Colonic mucosa (tissue), 4 donors: Measurements from ENCODE around the gene ELP4. TPM values are rescaled to one million over a fixed set of nuclear protein-coding genes. Genes with fewer than 3 reads are reported as not detected.

Experiments used
- DNase-seq: peaks from one replicate; pipeline ENCODE4 v3.0.0-alpha.2; 2020
- H3K27ac ChIP-seq: fragments of 200-600 bp; one replicate; pipeline ENCODE4 v1.8.0; 2021
- H3K27me3 ChIP-seq: fragments of 200-600 bp; one replicate; pipeline ENCODE4 v1.8.0; 2021
- H3K36me3 ChIP-seq: fragments of 200-600 bp; one replicate; pipeline ENCODE4 v1.8.0; 2021
- H3K4me1 ChIP-seq: fragments of 200-600 bp; one replicate; pipeline ENCODE4 v1.8.0; 2021; ENCODE audit warnings: mild to moderate bottlenecking
- H3K4me3 ChIP-seq: fragments of 200-600 bp; one replicate; pipeline ENCODE4 v1.8.0; 2021
- H3K9ac ChIP-seq, 2 donors: one replicate each; pipeline ENCODE4 v1.7.0; 2013; ENCODE audit warnings: control low read depth in 2 of 2, low read depth in 2 of 2, low read length in 2 of 2
- H3K9me3 ChIP-seq: fragments of 200-600 bp; one replicate; pipeline ENCODE4 v1.8.0; 2021
- intact Hi-C: fragments of 100-400 bp; cut with DNase I; formaldehyde crosslinking; loops from one replicate; pipeline ENCODE4 v1.14.1; 2022
- total RNA-seq, 2 donors: library from RNA; stranded (reverse); fragmentation: NEBNext Ultra II Directional in 1 of 2; extraction: Animal tissue kit (Norgen Biotek cat#: 25700) in 1 of 2; gene quantifications; one replicate each; pipeline ENCODE4 v1.2.1, GENCODE V29; 2021
- TF ChIP-seq, protein P1 (sequence below): fragments of 200-600 bp; IDR thresholded peaks from one replicate; pipeline ENCODE4 v1.8.0; 2022; ENCODE audit warnings: antibody characterized with exemption, mild to moderate bottlenecking
- donor health status: healthy.
- donor health status: DM: no; HTN: no; CAD: no.
- donor health status: DM: no; HTN: no; CAD: no.

ELP4 gene
- total RNA-seq, 2 donors from 2014 or later = 17.0 to 22.8 TPM

DNA sequence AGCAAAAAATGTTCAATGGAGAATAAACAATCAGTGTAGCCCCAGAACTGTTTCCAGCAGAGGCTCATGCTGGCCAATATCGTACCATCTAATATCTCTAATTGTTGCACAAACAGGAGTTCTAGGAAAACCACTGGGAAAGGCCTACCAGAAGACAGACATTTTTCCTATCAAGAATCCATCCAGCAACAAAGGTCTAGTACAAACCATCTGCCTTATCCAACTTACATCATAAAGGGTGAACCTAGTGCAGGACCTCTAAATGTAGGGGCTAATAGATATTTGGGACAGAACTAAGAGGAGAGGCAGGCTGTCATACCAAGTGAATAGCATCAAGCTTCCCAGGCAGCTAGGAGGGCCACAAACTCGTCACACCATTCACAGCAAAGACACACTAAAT lies 282.9 kb downstream of the ELP4 start:
- H3K9me3 ChIP-seq = no peaks in the 10 kb centered on the region
- intact Hi-C loops = no loop called here
- H3K27me3 ChIP-seq = peaks cover 21% of the 10 kb centered on the region

DNA sequence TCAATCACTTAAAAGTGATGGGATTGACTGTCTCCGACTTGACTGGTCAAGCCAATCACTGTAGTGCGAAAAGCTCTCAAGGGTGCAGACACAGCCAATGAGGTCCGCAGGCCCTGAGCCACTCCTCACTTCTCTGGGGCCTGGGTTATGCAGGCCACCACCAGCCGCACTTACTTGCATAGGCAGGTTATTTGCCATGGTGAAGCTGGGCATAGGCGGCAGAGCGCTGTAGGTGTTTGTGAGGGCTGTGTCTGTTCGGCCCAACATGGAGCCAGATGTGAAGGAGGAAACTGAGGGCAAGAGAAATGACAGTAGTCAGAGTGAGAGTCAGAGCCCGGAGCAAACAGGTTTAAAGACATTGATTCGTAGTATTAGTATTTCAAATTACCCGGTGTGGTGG lies 283.7 kb downstream of the ELP4 start:
- TF ChIP-seq, protein P1, sequence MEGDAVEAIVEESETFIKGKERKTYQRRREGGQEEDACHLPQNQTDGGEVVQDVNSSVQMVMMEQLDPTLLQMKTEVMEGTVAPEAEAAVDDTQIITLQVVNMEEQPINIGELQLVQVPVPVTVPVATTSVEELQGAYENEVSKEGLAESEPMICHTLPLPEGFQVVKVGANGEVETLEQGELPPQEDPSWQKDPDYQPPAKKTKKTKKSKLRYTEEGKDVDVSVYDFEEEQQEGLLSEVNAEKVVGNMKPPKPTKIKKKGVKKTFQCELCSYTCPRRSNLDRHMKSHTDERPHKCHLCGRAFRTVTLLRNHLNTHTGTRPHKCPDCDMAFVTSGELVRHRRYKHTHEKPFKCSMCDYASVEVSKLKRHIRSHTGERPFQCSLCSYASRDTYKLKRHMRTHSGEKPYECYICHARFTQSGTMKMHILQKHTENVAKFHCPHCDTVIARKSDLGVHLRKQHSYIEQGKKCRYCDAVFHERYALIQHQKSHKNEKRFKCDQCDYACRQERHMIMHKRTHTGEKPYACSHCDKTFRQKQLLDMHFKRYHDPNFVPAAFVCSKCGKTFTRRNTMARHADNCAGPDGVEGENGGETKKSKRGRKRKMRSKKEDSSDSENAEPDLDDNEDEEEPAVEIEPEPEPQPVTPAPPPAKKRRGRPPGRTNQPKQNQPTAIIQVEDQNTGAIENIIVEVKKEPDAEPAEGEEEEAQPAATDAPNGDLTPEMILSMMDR = no peak
- intact Hi-C loops = no loop called here
- DNase-seq = no peak
- Histone ChIP-seq H3K9ac (no peak overlapping the region), H3K4me1 (no peaks in the 10 kb centered on the region), H3K4me3 (no peak overlapping the region), H3K27me3 (peaks cover 26% of the 10 kb centered on the region), H3K9me3 (no peaks in the 10 kb centered on the region), H3K27ac (no peak overlapping the region), H3K36me3 (no peaks in the 10 kb centered on the region)

More for the DNA sequence above, 282.9 kb downstream of the ELP4 start:
- no peak overlapping the region for H3K27ac ChIP-seq
- DNase-seq = no peak
- H3K4me3 ChIP-seq = no peak overlapping the region
- H3K36me3 ChIP-seq = no peaks in the 10 kb centered on the region
- TF ChIP-seq, protein P1 = no peak
- H3K9ac ChIP-seq = no peak overlapping the region
- no peaks in the 10 kb centered on the region for H3K4me1 ChIP-seq

DNA sequence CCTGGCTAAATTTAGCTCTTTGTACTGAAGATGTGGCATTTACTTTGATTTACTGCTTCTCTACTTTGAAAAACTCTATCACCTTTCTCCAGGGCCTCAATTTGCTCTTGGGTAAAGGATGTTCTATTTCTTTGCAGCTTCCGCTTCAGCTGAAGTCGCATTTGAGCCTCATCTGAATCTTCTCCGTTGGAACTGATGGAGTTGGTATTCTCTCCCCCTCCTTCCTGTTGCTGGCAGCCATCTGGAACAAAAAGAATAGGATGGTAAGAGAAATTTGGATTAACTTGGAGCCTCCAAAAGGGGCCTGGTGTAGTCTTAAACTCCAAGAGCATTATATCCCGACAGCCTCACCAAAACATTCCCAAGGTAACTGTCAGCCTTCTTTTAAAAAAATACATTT lies 285.0 kb downstream of the ELP4 start:
- Histone ChIP-seq H3K36me3 (no peaks in the 10 kb centered on the region), H3K4me3 (no peak overlapping the region), H3K4me1 (no peaks in the 10 kb centered on the region), H3K9me3 (no peaks in the 10 kb centered on the region), H3K27me3 (peaks cover 39% of the 10 kb centered on the region), H3K9ac (no peak overlapping the region), H3K27ac (no peak overlapping the region)
- intact Hi-C loops = no loop called here
- DNase-seq = no peak
- TF ChIP-seq, protein P1 = no peak

DNA sequence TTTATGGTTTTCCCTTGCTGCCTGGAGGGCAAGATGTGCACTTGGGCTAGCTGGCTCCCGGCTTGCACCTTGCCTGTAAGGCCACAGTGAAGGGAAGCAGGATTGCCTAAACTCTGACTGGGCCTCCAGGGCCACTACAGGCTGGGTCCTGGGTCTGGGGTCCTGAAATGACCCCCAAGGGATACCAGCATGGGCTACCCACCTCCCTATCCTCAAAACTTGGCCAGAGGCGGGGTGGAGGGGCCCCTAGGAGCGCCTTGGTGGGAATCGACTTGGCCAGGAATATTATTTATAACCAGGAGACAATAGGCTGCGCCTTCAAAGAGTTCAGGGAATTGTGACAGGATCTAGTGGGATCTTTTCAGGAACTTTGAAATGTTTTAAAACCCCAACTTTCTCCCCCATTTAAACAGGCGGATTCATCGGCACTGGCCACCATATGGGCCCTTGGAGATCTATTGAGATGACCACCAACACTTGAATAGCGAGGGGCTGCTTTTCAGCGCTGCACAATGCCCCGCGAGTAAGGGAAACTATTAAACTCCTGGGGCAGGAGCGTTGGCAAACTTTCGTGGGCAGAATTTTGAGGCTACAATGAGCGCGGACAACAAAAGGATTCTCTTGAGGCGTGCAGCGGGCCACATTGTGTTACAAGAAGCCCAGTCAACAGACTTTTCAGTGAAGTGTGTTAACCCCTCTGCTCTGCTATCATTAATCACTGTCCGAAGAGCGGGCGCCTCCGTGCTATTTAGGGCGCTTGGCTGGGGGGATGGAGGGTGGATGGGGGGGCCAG lies 286.3 kb downstream of the ELP4 start:
- Histone ChIP-seq H3K36me3 (no peaks in the 10 kb centered on the region), H3K4me3 (no peak overlapping the region), H3K4me1 (no peaks in the 10 kb centered on the region), H3K9me3 (no peaks in the 10 kb centered on the region), H3K27ac (no peak overlapping the region), H3K9ac (no peak overlapping the region), H3K27me3 (peaks cover 52% of the 10 kb centered on the region)
- TF ChIP-seq, protein P1 = no peak
- DNase-seq = no peak
- intact Hi-C loops = no loop called here

DNA sequence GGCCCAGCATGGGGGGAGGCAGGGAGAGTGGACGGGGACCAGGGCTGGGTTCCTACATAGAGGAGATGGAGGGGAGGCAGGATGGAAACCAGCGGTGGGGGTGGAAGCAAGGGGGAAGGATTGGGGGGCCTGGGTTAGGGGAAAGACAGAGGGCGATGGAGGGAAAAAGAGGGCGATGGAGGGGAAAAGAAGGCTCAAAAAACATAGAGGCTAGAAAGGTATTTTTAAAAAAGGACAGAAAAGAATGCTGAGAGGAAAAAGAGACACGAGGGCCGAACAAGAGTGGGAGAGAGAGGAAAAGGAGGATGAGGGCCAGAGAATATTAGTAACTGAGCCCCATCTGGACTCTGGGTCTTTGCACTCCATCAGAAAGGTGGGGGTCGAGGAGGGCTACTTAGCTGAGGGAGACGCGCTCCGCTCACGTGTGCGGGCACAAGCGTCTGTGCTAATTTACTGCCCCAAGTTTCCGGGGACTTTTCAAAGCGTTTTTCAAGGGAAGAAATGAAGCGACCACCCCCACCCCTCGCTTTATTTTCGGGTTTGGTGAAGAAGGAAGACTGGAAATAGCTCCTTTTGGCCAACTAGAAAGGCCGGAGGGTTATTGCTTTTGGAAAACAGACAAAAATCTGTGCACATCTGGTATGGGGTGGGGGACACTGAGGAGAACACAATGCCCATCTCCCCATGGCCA lies 287.1 kb downstream of the ELP4 start:
- Histone ChIP-seq H3K4me3 (no peak overlapping the region), H3K36me3 (no peaks in the 10 kb centered on the region), H3K9me3 (no peaks in the 10 kb centered on the region), H3K27ac (no peak overlapping the region), H3K9ac (no peak overlapping the region), H3K4me1 (no peaks in the 10 kb centered on the region), H3K27me3 (peaks cover 60% of the 10 kb centered on the region)
- no peak for DNase-seq
- intact Hi-C loops = no loop called here
- TF ChIP-seq, protein P1 = no peak
